Hematopoietic multipotent progenitor cell (in vitro differentiated cells): ENCODE data around the gene TP53I13. TPM values are rescaled to one million over a fixed set of nuclear protein-coding genes. Genes with fewer than 3 reads are reported as not detected.
A peak's percentile ranks its signal among the peaks of the same experiment; 100 is the strongest.

Source experiments
- DNase-seq, 3 donors: peaks; one replicate each; pipeline ENCODE4 v3.0.0-alpha.2; 2011 to 2015; ENCODE audit warnings: low read depth in 2 of 3, low spot score in 2 of 3
- total RNA-seq: library from RNA; depleted of rRNA; stranded (reverse); fragments of >200 nt; gene quantifications from one replicate; pipeline ENCODE4 v1.2.3, GENCODE V29; 2012

The TP53I13 gene
- total RNA-seq, 1 donor = 63.3 TPM

GRCh38 chr17:29566473-29567303 is 1.8 kb upstream of the TP53I13 start, which contains the start of gene ABHD15:
Gene ABHD15, minus strand, starts transcription at chr17:29567037. Its CDS starts 71 bp downstream, at chr17:29566966.
- DNase-seq = peak in 2 of 3 donors; percentile 65 to 73

DNA sequence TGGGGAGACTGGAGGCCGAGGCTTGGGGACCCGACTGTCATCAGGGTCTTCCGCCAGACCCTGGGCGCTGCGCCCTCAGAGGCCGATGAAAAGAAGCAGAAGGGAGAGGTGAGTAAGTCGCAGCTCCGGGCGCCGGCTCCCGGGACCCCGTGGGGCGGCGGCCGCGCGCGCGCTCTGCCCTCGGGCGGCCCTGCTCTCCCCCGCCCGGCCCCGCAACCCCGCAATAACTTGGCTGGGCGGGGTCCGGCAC is 1.3 kb upstream of the TP53I13 start:
- DNase-seq = no peak

GRCh38 chr17:29567554-29568330 is 759 bp upstream of the TP53I13 start:
- peak; percentile 55 to 81 (median 78) for DNase-seq

DNA sequence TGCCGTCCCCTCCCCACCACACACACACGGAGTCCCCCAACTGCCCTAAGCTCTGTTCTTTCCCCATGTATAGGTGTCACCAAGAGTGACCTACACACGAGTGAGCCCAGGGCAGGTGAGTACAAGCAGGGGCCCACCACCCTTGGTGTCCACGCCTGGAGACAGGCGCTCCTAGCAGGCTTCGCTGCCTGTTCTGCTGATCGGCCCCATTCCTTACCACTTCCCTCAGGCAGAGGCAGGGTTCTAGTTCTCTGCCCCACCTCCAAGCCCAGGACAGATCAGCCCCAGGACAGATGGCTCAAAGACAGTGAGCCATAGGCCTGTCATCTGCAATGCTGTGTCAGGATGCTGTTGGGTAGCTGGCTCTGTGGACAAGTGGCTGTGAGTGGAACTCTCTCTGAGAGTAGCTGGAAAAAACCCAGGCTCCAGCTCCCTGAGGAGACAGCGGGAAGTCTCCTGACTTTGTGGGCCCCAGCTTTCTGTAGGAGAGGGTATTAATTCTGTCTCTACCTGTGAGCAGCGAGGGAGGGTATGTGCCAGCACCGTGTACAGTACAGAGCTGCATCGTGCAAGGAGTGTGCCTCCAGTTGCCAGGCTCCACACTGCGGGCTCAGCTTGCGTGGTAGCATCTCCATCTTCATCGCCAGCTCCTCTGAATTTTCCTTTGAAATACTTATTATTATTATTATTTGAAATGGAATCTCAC is 897 bp downstream of the TP53I13 start:
- DNase-seq = no peak

GRCh38 chr17:29570521-29570920 is 2.0 kb downstream of the TP53I13 start:
- DNase-seq = no peak

DNA sequence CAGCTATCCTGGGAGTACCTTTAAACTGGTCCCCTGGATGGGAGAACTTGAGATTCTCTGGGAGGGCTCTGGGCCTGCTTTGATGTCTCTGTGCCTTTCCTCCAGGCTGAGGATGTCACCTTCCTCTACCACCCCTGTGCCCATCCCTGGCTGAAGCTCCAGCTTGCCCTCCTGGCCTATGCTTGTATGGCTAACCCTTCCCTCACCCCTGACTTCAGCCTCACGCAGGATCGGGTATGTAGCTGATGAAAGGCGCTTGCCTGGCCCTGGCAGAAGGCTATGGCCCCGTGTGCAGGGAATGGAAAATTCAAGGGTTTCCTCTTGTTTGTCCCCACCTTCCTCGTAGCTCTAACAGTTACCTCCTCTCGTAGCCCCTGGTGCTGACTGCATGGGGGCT is 3.0 kb downstream of the TP53I13 start:
- DNase-seq = no peak

GRCh38 chr17:29571883-29572681 is 3.6 kb downstream of the TP53I13 start:
- DNase-seq = no peak

- DNase-seq = peak in 2 of 3 donors; percentile 64 to 73
Measured at GRCh38 chr17:29572691-29573557, 4.4 kb downstream of the TP53I13 start.

GRCh38 chr17:29573558-29573869 is 5.0 kb downstream of the TP53I13 start:
- no peak for DNase-seq

GRCh38 chr17:29573871-29574731 is 5.6 kb downstream of the TP53I13 start:
- no peak for DNase-seq

DNA sequence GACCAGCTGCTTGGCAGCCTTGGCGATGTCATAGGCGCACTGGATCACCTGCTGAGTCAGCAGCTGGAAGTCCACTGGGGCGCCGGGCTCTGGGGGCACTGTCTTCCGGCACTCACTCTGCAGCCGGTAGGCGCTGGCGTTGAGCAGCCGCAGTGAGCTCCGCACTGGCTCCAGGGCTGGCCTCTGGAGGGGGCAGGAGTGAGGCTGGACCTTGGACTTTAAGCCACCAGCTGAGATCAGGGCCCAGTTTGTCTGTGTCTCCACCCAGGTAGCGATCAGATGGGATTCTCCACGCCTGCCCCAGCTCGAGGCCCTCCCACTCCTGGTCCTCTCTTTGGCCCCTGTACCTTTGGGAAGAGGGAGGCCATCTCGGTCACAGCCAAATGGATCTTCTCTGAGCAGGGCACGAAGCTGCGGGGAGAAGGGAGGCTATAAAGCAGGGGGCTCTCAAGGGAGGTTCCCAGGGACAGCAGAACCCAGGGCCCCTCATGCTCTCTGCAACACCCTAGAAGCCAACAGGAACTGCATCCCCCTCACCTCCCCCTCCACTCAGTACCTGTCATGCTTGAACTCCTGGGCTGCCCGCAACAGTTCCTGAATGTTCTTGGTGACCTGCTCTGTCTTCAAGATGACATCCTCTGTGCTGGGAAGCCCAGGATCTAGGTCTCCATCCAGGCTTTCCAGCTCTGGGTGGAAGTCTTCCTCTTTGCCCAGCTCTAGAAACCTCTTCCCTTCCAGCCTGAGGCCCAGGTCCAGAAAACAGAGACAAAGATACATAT is 6.4 kb downstream of the TP53I13 start:
- no peak for DNase-seq

DNA sequence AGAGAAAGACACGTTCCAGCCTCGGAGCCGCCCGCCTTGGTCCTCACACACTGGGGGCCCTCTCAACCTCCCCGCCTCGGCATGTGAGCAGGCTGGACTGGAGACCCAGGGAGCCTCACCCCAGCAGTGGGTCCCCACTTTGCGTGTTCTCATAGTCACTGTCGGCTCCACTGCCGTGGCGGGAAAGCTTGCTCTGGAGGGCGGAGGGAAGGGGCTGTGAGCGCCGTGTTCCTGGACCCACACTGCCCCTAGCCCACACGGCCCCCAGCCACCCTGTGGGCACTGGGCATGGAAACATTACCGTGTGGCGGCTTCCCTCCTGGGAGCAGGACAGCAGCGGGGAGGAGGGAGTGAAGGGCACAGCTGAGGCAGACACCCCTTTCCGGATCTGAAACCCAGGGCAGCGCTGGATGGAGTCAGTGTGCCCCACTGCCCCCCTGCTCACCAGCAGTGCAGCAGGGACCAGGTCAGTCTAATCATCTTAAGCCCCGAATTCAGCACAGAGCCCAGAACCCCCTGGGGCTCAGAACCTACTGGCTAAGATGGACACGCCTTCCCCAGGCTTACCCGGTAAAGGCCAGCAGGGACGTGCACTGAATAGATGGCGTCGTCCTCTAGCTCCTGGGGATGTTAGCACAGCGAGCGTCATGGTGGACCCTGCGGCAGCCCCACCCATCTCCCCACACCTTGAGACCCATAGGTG is 7.2 kb downstream of the TP53I13 start:
- DNase-seq = no peak

GRCh38 chr17:29576214-29577000 is 7.9 kb downstream of the TP53I13 start:
- DNase-seq = no peak

DNA sequence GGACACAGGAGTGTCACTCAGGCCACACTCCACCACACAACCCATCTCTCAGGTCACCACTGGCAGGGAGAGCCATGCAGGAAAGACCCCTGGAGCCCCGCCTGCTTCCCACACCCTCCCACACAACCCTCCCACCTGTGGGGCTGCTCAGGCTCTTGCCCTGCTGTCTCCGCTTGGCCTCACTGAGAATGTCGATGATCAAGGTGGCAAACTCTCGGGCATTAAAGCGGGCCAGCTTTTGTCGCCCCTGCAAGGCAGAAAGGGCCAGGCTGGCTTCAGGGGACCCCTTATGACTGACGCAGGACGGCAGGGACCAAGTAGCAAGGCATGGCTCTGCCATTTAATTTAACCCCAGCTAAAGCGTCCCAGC is 8.5 kb downstream of the TP53I13 start:
- no peak for DNase-seq

DNA sequence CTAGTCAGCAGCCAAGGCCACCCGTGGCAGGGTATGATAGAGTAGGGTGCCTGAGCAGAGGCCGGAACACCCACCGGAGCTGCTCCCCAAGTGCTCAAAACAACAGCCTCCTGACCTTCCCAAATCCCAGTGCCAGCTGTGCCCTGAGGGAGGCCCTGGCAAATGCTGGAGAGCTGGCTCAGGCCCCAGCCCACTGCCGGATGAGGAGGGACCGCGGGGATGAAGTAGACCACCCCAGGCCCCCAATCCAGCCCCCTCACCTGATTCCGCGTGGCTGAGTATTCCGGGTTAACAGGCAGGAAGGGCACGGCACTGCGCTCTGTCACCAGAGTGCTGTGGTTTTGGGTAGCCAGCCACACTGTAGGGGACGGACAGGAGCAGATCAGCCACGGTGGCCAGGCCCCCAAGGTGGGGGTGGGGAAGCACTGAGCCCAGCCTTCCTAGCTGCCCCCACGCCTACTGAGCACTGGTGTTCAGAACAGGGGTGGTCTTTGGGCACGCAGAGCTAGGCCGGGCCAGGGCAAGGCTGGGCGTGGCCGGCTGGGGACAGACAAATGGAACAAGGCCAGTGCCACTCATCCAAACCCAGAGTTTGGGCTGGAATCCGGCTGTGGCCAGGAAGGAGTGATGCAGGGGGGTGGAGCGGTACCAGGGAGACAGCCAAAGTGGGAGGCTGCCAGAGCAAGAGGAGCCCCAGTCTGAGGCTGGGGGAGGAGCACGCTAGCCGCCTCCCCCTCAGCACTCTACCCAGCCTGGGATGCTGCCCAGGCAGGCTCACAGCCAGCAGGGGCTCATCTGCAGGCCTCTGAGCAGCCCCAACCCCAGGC is 9.1 kb downstream of the TP53I13 start:
- no peak for DNase-seq
